OCI-LY7 (cell line): ENCODE results near the gene APOD. TPM values are rescaled to one million over a fixed set of nuclear protein-coding genes. Genes with fewer than 3 reads are reported as not detected.

Experiments
- BruUV-seq: library from RNA; stranded (reverse); fragments of 400-500 nt; replicated peaks from 2 replicates; lab custom pipeline; 2021; lab: Mats Ljungman, UMichigan
- CTCF ChIA-PET: fragments of 300-600 bp; sonication (Branson Sonifier 250); formaldehyde crosslinking; loops from one replicate; lab custom pipeline; 2022; ENCODE audit warnings: antibody characterized with exemption; ENCODE audit not compliant: unreplicated experiment; lab: Charles Lee
- POLR2A ChIA-PET: fragments of 300-600 bp; sonication (Branson Sonifier 250); formaldehyde crosslinking; loops from one replicate; lab custom pipeline; 2022; ENCODE audit warnings: antibody characterized with exemption; lab: Charles Lee
- DNase-seq: peaks from one replicate; pipeline ENCODE4 v3.0.0-alpha.2; 2015; ENCODE audit warnings: low spot score
- H2AFZ ChIP-seq: fragments of 200-600 bp; sonication (generic), shearing (Covaris generic); 2 replicates; pipeline ENCODE4 v1.6.1; 2014; ENCODE audit warnings: mild to moderate bottlenecking, antibody characterized with exemption, low read length, moderate library complexity
- H3K27ac ChIP-seq: fragments of 200-600 bp; sonication (generic); 2 replicates; pipeline ENCODE4 v1.5.1; 2014; ENCODE audit warnings: mixed run types, low read depth, mild to moderate bottlenecking, moderate library complexity, low read length, inconsistent platforms; ENCODE audit not compliant: poor library complexity, severe bottlenecking
- H3K36me3 ChIP-seq: fragments of 200-600 bp; sonication (generic); 2 replicates; pipeline ENCODE4 v1.6.1; 2014; ENCODE audit warnings: mild to moderate bottlenecking, antibody characterized with exemption, low read length, moderate library complexity, mixed read lengths; ENCODE audit not compliant: insufficient read depth
- H3K4me1 ChIP-seq: fragments of 200-600 bp; sonication (generic); 2 replicates; pipeline ENCODE4 v1.5.1; 2014; ENCODE audit warnings: mild to moderate bottlenecking, low read length; ENCODE audit not compliant: insufficient read depth, poor library complexity, severe bottlenecking
- H3K4me2 ChIP-seq: fragments of 200-600 bp; sonication (generic); 2 replicates; pipeline ENCODE4 v1.6.1; 2014; ENCODE audit warnings: mild to moderate bottlenecking, low read length
- H3K4me3 ChIP-seq: fragments of 200-600 bp; sonication (generic); 2 replicates; pipeline ENCODE4 v1.5.1; 2014; ENCODE audit warnings: mild to moderate bottlenecking, low read depth, low read length; ENCODE audit not compliant: poor library complexity, severe bottlenecking
- H3K79me2 ChIP-seq: fragments of 200-600 bp; sonication (generic); 2 replicates; pipeline ENCODE4 v1.6.1; 2016; ENCODE audit warnings: low read depth, mild to moderate bottlenecking, low read length, moderate library complexity, mixed read lengths; ENCODE audit not compliant: insufficient read depth
- H3K9me2 ChIP-seq: fragments of 200-600 bp; sonication (generic); 2 replicates; pipeline ENCODE4 v1.6.1; 2016; ENCODE audit warnings: mild to moderate bottlenecking, low read length, mixed read lengths; ENCODE audit not compliant: insufficient read depth
- H3K9me3 ChIP-seq: fragments of 200-600 bp; sonication (generic); 2 replicates; pipeline ENCODE4 v1.6.1; 2014; ENCODE audit warnings: mild to moderate bottlenecking, mixed run types, low read length, mixed read lengths
- H4K20me1 ChIP-seq: fragments of 200-600 bp; sonication (generic); 2 replicates; pipeline ENCODE4 v1.6.1; 2014; ENCODE audit warnings: mild to moderate bottlenecking, antibody characterized with exemption, low read length, moderate library complexity, mixed read lengths; ENCODE audit not compliant: insufficient read depth
- CTCF ChIP-seq: fragments of 200-600 bp; sonication (generic); conservative IDR thresholded peaks from 2 replicates; pipeline ENCODE4 v1.5.1; 2014; ENCODE audit warnings: mild to moderate bottlenecking, antibody characterized with exemption, low read length, moderate library complexity, mixed read lengths
- EZH2phosphoT487 ChIP-seq: fragments of 200-600 bp; sonication (generic); IDR thresholded peaks from 2 replicates; pipeline ENCODE4 v1.6.1; 2018; ENCODE audit warnings: low read depth, borderline replicate concordance, mild to moderate bottlenecking, mixed run types, antibody characterized with exemption, low read length, moderate library complexity, mixed read lengths
- intact Hi-C: fragments of 100-400 bp; cut with micrococcal nuclease; formaldehyde crosslinking; loops from one replicate; pipeline ENCODE4 v1.10.0; 2022; ENCODE audit not compliant: unreplicated experiment
- total RNA-seq, 2 experiments: library from RNA; depleted of rRNA in 1 of 2; stranded (reverse); fragments of >200 nt in 1 of 2; shearing (Covaris generic) in 1 of 2; gene quantifications; 2 replicates each; pipeline ENCODE4 v1.2.3, GENCODE V29; 2014 to 2022

The APOD gene
- total RNA-seq, 2 experiments from 2014 or later, result not detected

GRCh38 chr3:195548501-195548900 lies 35.2 kb downstream of the APOD start:
- H3K4me1 ChIP-seq, result peaks cover 51% of the 10 kb centered on the region
- TF ChIP-seq EZH2phosphoT487 (no peak), CTCF (no peak)
- no peak overlapping the region for H3K4me2 ChIP-seq
- H2AFZ ChIP-seq, result no peak overlapping the region
- H3K9me3 ChIP-seq, result no peaks in the 10 kb centered on the region
- no peak overlapping the region for H3K4me3 ChIP-seq
- BruUV-seq, result no TSS peak
- H3K27ac ChIP-seq, result no peak overlapping the region
- ChIA-PET CTCF (no interaction called here), POLR2A (interaction anchor here (0.6 kb wide), 2 partner anchors 30 to 808 kb away, joined by 3 read pairs; no protein-coding TSS in a partner anchor)
- no peaks in the 10 kb centered on the region for H3K9me2 ChIP-seq
- intact Hi-C loops, result no loop called here
- H3K79me2 ChIP-seq, result no peaks in the 10 kb centered on the region
- no peak for DNase-seq
- no peaks in the 10 kb centered on the region for H3K36me3 ChIP-seq
- H4K20me1 ChIP-seq, result no peaks in the 10 kb centered on the region

GRCh38 chr3:195548006-195548405 lies 35.7 kb downstream of the APOD start:
- POLR2A ChIA-PET, result interaction anchor here (0.6 kb wide), 1 partner anchor 29 kb away, joined by 3 read pairs; no protein-coding TSS in a partner anchor
- no TSS peak for BruUV-seq
- Histone ChIP-seq H3K36me3 (no peaks in the 10 kb centered on the region), H3K79me2 (no peaks in the 10 kb centered on the region), H3K4me2 (no peak overlapping the region), H4K20me1 (no peaks in the 10 kb centered on the region), H3K9me3 (no peaks in the 10 kb centered on the region), H3K4me3 (no peak overlapping the region), H3K4me1 (peaks cover 51% of the 10 kb centered on the region), H3K27ac (no peak overlapping the region), H2AFZ (no peak overlapping the region), H3K9me2 (no peaks in the 10 kb centered on the region)
- intact Hi-C loops, result no loop called here
- no peak for TF ChIP-seq EZH2phosphoT487
- no peak for TF ChIP-seq CTCF
- no peak for DNase-seq
- CTCF ChIA-PET, result no interaction called here

GRCh38 chr3:195546130-195546560 lies 37.6 kb downstream of the APOD start:
- no peak for DNase-seq
- no peak overlapping the region for H3K27ac ChIP-seq
- BruUV-seq, result no TSS peak

More at GRCh38 chr3:195546130-195546560, 37.6 kb downstream of the APOD start:
- POLR2A ChIA-PET, result interaction anchor here (0.6 to 1.3 kb wide), 4 partner anchors 9 to 956 kb away, joined by 3 to 7 read pairs (median 4); partner anchors contain the start of gene XXYLT1
- Histone ChIP-seq H3K4me2 (peak overlapping the region; percentile 43), H4K20me1 (peaks cover 8% of the 10 kb centered on the region; the same call in 1 of the 2 replicates), H3K36me3 (no peaks in the 10 kb centered on the region), H3K4me1 (peaks cover 49% of the 10 kb centered on the region), H3K79me2 (peaks cover 18% of the 10 kb centered on the region), H3K4me3 (no peak overlapping the region), H3K9me3 (no peaks in the 10 kb centered on the region), H2AFZ (peak overlapping the region; percentile 24; the same call in 1 of the 2 replicates), H3K9me2 (no peaks in the 10 kb centered on the region)
- TF ChIP-seq EZH2phosphoT487, result no peak
- TF ChIP-seq CTCF, result no peak
- intact Hi-C loops, result no loop called here
- CTCF ChIA-PET, result no interaction called here
